GM18498 (cell line): ENCODE results near the gene OR2S2.
"Not testable (repeated sequence)": the region's sequence is repeated elsewhere in the genome, so short reads cannot be mapped to it uniquely, and the experiment has no call there.

ENCODE experiments used
- ATAC-seq: cut with Tn5 transposase; IDR thresholded peaks from one replicate; pipeline ENCODE4 v1.9.1; 2021; ENCODE audit warnings: mild to moderate bottlenecking, moderate library complexity; ENCODE audit not compliant: unreplicated experiment

Gene OR2S2

DNA sequence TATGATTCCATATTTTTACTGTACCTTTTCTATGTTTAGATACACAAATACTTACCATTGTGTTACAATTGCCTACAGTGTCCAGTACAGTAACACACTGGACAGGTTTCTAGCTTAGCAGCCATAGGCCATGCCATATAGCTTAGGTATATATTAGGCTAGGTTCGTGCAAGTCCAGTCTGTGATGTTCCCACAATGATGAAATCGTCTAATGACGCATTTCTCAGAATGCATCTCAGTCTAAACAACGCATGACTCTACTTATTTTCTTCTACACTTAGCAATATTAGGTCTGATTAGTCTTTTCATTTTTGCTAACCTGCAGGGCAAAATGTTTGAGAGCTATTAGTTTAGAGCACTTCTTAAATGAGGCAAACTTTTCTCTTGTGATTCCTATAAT lies 22.7 kb downstream of the OR2S2 start:
- no peak for ATAC-seq

- not testable (repeated sequence) for ATAC-seq
These were observed 23.9 kb downstream of the OR2S2 start for GRCh38 chr9:35934069-35934468.

DNA sequence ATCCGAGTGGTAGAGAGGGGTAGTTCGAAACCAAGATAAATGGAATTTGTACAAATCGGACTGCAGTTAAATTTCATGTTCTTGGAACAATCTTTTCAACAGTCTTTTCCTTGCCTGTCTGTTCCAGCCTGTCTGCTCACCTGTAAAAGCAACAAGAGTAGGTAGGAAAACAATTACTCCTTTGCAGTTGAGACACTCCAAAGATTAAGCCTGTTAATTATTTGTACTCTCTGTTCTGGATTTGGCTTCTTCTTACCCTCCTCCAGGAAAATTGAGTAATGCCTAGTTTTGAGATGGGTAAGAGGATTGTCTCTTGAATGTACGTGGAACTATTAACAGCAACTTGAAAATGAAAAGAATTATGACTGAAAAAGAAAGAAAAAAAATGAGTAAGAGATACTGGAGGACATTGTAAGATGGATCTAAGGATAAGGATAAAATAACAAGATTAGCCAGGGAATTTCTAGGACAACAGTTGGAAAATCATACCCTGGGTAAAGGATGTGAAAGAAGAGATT lies 24.3 kb downstream of the OR2S2 start:
- ATAC-seq = no peak

DNA sequence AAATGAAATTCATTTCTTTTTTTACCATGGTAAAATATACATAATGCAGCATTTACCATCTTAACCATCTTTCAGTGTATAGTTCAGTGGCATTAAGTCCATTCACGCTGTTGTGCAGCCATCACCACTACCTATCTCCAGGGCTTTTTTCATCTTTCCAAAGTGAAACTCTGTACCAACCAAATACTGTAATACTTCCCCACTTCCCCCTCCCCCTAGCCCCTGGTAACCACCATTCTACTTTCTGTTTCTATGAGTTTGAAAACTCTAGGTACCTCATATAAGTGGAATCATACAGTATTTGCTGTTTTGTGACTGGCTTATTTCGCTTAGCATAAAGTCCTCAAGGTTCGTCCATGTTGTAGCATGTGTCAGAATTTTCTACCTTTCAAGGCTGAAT lies 25.2 kb downstream of the OR2S2 start:
- no peak for ATAC-seq

DNA sequence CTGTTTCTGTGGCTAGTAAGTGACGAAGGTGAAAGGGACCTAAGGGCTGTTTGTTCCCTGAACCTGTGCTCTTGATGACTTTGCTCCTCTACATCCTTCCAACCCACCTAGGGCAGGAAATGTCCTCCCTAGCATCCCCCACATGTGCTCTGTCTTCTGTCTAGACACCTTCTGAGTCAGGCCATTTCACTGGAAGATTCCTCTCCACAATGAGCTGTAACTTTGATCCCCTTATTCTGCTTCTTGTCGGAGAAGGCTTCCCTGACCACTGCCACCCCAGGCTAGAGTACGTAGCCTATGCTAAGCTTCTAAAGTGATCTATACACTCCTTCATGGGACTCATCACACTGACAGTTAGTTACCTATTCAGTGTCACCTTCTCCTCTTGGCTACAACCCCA lies 27.0 kb downstream of the OR2S2 start:
- ATAC-seq = no peak

DNA sequence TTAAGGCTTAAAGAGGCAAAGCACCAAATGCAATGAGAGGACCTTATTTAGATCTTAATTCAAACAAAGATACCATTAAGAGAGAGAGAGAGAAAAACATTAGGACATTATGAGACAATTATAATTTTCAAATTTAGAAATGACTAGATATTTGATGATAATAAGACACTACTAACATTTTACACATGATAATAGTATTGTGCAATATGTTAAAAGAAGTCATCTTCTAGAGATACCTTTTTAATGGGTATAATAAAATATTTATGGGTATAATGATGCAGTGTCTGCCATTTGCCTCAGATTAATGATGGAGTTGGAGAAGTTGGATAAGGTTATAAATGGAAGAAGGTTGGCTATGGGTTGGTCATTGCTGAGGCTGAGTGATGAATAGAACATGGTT lies 27.4 kb downstream of the OR2S2 start:
- ATAC-seq = no peak

DNA sequence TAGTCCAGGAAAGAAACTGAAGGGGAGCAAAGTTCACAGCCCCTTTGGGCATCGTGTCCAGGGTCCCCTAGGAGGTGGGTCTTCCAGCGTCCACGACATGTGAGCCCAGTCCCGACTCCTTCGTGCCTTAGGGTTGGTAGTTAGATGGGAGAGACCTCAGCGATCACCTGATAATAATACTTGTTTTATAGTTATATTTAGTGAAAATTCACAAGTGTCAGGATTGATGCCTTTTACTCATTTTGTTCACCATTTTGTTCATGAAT lies 28.6 kb downstream of the OR2S2 start:
- ATAC-seq = no peak

DNA sequence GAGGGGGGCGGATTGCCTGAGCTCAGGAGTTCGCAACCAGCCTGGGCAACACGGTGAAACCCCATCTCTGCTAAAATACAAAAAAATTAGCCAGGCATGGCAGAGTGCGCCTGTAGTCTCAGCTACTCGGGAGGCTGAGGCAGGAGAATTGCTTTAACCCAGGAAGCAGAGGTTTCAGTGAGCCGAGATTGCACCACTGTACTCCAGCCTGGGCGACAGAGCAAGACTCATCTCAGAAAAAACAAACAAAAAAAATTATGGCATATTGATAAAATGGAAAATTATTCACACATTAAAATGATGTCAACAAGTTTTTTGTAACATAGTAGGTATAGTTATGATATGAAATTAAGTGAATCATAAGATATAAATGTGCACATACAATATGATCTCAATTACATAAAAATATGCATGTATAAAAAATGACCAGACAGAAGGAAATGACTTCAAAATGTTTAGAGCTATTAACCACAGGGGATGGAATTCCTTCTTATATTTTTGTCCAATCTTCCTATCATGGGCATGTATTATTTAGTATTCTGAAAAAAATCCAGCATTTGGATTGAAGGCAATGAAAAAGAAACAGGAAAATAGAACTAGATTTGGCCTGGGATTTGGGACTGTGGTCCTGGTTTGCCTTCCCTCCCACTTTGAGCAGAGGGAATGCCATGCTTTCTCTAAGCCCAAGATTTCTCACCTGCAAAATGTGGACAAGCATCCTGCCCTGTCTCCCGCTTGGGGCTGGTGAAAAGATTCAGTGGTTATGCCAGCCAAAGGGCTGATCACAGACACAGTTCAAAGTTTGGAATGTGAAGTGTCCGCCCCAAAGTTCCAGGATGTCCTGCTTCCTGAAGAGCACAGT lies 29.1 kb downstream of the OR2S2 start:
- ATAC-seq = no peak

GRCh38 chr9:35923927-35924763 lies 33.8 kb downstream of the OR2S2 start:
- no peak for ATAC-seq

GRCh38 chr9:35923598-35923926 lies 34.4 kb downstream of the OR2S2 start:
- ATAC-seq = no peak

DNA sequence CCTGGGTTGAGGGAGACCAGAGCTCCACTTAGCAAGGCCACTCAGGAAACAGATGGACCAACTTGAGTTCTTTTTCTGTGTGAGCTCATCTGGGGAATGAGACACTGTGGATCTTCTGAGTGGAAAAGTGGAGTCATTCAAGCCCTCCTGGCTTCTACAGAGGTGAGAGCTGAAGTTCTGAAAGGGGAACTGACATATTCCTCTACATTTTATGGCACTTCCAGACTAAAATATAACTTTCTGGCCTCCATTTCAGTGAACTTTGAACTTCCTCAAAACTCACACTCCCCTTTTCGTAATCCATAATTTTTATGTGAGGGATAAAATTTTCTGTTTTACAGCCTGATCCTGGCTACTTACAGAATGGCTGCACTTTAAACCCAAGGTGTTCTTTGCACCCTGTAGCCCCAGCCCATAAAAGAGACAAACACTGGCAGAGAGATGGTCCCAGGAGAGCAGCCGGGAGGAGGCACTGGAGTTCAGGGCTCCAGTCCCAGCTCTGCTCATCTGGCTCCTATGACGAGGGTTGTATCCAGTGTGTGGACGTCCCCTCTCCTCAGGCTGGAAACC lies 37.8 kb downstream of the OR2S2 start:
- ATAC-seq = no peak

GRCh38 chr9:35919212-35920008 lies 38.5 kb downstream of the OR2S2 start:
- ATAC-seq = no peak

DNA sequence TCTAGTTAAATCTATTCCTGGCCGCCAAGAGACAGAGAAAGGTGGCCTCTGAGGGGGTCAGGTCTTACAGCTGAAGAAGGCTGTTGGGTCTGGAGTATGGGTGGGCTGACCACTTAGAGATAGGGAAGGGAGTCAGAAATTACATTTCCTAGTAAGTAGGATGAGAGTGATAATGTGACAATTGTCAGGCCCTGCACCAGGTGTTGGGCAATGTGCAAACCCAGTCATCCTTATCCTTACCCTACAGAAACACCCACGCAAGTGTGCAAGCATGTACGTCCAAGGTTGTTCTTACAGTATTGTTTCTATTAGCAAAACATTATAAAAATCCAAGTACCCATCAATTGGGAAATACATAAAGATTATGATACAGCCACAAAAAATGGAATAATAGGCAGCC lies 39.2 kb downstream of the OR2S2 start:
- no peak for ATAC-seq

GRCh38 chr9:35917261-35917660 lies 40.7 kb downstream of the OR2S2 start:
- ATAC-seq = no peak

- no peak for ATAC-seq
These were observed 42.2 kb downstream of the OR2S2 start for GRCh38 chr9:35915681-35916294.

DNA sequence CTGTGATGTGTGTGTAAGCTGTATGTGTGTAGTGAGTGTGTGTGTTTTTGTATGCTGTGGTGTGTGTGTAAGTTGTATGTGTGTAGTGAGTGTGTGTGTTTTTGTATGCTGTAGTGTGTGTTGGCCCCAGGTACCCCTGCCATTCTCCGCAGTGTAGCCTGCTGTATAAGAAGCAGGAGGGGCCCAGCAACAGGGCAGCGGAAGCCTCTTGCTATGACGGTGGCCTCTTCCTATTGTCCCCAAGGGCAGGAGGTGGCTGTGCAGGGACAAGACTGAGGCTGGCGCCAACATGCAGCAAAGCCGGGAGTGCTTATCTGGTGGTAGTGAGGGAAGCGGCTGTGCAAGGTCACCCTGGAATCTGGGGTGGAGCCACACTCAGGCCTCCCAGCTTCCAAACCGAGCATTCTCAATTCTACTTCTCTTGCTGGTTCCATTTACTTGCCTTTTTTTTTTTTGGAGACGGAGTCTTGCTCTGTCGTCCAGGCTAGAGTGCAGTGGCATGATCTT lies 43.6 kb downstream of the OR2S2 start:
- ATAC-seq = no peak

- not testable (repeated sequence) for ATAC-seq
These were observed 44.5 kb downstream of the OR2S2 start for GRCh38 chr9:35913429-35913828.

- no peak for ATAC-seq
These were observed 45.1 kb downstream of the OR2S2 start for GRCh38 chr9:35912791-35913400.

DNA sequence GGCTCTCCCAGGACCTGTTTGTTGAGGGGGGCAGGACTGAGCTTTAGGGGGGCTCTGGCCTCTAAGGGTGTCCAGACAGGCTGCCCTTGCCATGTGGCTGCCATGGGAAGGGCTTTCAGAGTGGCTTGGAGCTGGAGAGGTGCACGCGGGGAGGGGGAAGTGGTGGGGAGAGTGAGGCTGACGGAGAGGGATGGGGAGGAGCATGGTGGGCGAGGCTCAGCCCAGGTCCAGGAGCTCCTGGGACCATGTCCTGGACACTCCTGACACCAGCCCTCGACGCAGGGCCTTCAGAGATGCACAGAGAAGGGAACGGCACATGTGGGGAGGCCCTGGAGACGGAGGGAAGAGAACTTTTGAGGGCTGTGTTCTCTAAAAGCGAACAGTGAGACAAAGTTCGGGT lies 46.3 kb downstream of the OR2S2 start:
- ATAC-seq = no peak
